Fibroblast of pulmonary artery (primary cell): Measurements from ENCODE around the gene C8A.

Experiments
- DNase-seq: peaks from one replicate; pipeline ENCODE4 v3.0.0-alpha.2; 2010; ENCODE audit warnings: low read depth
- H3K4me3 ChIP-seq: replicated peaks from 2 replicates; pipeline ENCODE4 v1.5.1; 2011; ENCODE audit warnings: low read depth, mild to moderate bottlenecking, control low read depth, low read length, moderate library complexity
- CTCF ChIP-seq: IDR thresholded peaks from 2 replicates; pipeline ENCODE4 v1.5.1; 2011; ENCODE audit warnings: mild to moderate bottlenecking, control low read depth, low read length, inconsistent platforms; ENCODE audit errors: missing control alignments

C8A gene

DNA sequence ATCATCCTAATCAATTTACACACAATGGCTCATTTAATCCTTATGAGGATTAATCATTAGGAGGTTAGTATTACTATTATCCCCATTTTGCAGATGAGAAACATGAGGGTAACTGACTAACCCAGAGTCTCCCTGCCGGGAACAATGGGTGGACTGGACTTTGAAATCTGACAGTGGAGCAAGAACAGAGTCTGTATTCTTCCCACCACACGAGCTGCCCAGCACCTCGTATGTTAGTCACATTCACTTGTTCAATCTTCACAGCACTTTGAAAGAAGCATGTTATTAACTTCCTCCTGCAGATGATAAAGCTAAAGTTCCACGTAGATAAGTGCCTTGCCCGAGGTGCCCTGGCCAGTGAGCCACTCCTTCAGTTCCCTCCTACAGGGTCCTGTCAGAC is 98.8 kb downstream of the C8A start:
- no peak overlapping the region for H3K4me3 ChIP-seq
- TF ChIP-seq CTCF, result no peak
- DNase-seq, result no peak

DNA sequence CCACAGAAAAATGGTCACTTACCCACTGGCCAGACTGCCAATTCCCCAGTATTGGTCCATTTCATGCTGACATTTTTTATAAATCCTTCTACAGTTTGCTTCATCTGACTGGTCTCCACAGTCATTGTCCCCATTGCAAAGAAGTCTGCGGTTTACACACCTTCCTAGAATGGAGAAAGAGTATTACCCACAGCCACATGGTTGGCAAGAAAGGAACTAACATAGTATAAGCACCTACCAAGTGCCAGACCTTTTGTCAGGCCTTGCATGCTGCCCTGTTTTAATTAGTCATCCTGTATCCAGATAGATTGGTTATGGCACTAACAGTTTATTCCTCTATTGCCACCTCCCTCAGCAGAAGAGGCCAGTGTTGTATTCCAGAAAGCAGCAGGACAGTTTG is 100.1 kb downstream of the C8A start:
- DNase-seq, result no peak
- no peak for TF ChIP-seq CTCF

GRCh38 chr1:56957931-56958330 is 103.3 kb downstream of the C8A start:
- TF ChIP-seq CTCF, result no peak
- DNase-seq, result no peak
- H3K4me3 ChIP-seq, result no peak overlapping the region

More for the DNA sequence above, 100.1 kb downstream of the C8A start:
- no peak overlapping the region for H3K4me3 ChIP-seq

GRCh38 chr1:56958526-56958925 is 103.9 kb downstream of the C8A start:
- no peak overlapping the region for H3K4me3 ChIP-seq

GRCh38 chr1:56961426-56961825 is 106.8 kb downstream of the C8A start:
- no peak for TF ChIP-seq CTCF
- DNase-seq, result no peak
- H3K4me3 ChIP-seq, result no peak overlapping the region

More at GRCh38 chr1:56958526-56958925, 103.9 kb downstream of the C8A start:
- DNase-seq, result no peak
- no peak for TF ChIP-seq CTCF

GRCh38 chr1:56963667-56964066 is 109.1 kb downstream of the C8A start:
- H3K4me3 ChIP-seq, result no peak overlapping the region
- no peak for TF ChIP-seq CTCF
- DNase-seq, result peak; percentile 7

GRCh38 chr1:56964349-56965017 is 109.9 kb downstream of the C8A start:
- H3K4me3 ChIP-seq, result no peak overlapping the region
- DNase-seq, result no peak
- no peak for TF ChIP-seq CTCF
